T-helper 17 cell (primary cell): ENCODE measurements around the gene PITPNM3. TPM values are rescaled to one million over a fixed set of nuclear protein-coding genes. Genes with fewer than 3 reads are reported as not detected.

Experiments
- ATAC-seq: fragments of 150-1000 bp; cut with Tn5 transposase; 2 replicates; pipeline ENCODE4 v1.10.0; 2021; ENCODE audit warnings: mild to moderate bottlenecking, moderate library complexity
- DNase-seq, 3 donors: peaks; one replicate each; pipeline versions ENCODE4 v3.0.0 to v3.0.0-alpha.2; 2020 to 2021
- H3K9me3 ChIP-seq: one replicate; pipeline ENCODE4 v1.7.0; 2013; ENCODE audit warnings: low read length, mild to moderate bottlenecking; ENCODE audit not compliant: control insufficient read depth, poor library complexity, severe bottlenecking
- H3K27ac Mint-ChIP-seq: one replicate; pipeline ENCODE4 v1.8.0; 2022; ENCODE audit warnings: mild to moderate bottlenecking, moderate library complexity, mixed read lengths
- H3K27me3 Mint-ChIP-seq: one replicate; pipeline ENCODE4 v1.8.0; 2022; ENCODE audit warnings: mixed read lengths
- H3K36me3 Mint-ChIP-seq: one replicate; pipeline ENCODE4 v1.8.0; 2022; ENCODE audit warnings: low read depth, mixed read lengths
- H3K4me1 Mint-ChIP-seq: one replicate; pipeline ENCODE4 v1.8.0; 2022; ENCODE audit warnings: mild to moderate bottlenecking, mixed read lengths
- H3K4me3 Mint-ChIP-seq: one replicate; pipeline ENCODE4 v1.8.0; 2022; ENCODE audit warnings: mild to moderate bottlenecking, moderate library complexity, mixed read lengths
- total RNA-seq, 4 donors: library from RNA in 2 of 4; stranded (reverse) in 2 of 4; gene quantifications; one replicate each; pipeline ENCODE4 v1.2.3 and lab custom pipeline; 2022 to 2026

PITPNM3 gene
- total RNA-seq, 2 donors from 2014 or later: 0.31 to 0.52 TPM

- ATAC-seq (no peak), DNase-seq (no peak)
- Mint-ChIP-seq H3K27me3 (peaks cover 7% of the 10 kb centered on the region), H3K4me1 (peaks cover 11% of the 10 kb centered on the region), H3K36me3 (no peaks in the 10 kb centered on the region), H3K4me3 (no peak overlapping the region), H3K27ac (no peak overlapping the region)
- H3K9me3 ChIP-seq: no peaks in the 10 kb centered on the region
Measured at GRCh38 chr17:6570731-6571451, 14.5 kb upstream of the PITPNM3 start.

GRCh38 chr17:6569370-6570285, 13.3 kb upstream of the PITPNM3 start:
- H3K4me3 Mint-ChIP-seq: no peak overlapping the region
- H3K27ac Mint-ChIP-seq: no peak overlapping the region
- no peak for DNase-seq
- peaks cover 11% of the 10 kb centered on the region for H3K27me3 Mint-ChIP-seq
- no peaks in the 10 kb centered on the region for H3K4me1 Mint-ChIP-seq
- no peak for ATAC-seq
- no peaks in the 10 kb centered on the region for H3K36me3 Mint-ChIP-seq
- no peaks in the 10 kb centered on the region for H3K9me3 ChIP-seq

- Mint-ChIP-seq H3K27ac (no peak overlapping the region), H3K27me3 (peaks cover 23% of the 10 kb centered on the region), H3K4me3 (no peak overlapping the region), H3K4me1 (no peaks in the 10 kb centered on the region), H3K36me3 (no peaks in the 10 kb centered on the region)
- DNase-seq: no peak
- no peaks in the 10 kb centered on the region for H3K9me3 ChIP-seq
- ATAC-seq: no peak
Measured at GRCh38 chr17:6568184-6568758, 11.9 kb upstream of the PITPNM3 start.

- Mint-ChIP-seq H3K36me3 (no peaks in the 10 kb centered on the region), H3K4me3 (no peak overlapping the region), H3K4me1 (no peaks in the 10 kb centered on the region), H3K27me3 (peaks cover 28% of the 10 kb centered on the region), H3K27ac (no peak overlapping the region)
- ATAC-seq (no peak), DNase-seq (no peak)
- H3K9me3 ChIP-seq: no peaks in the 10 kb centered on the region
Measured at GRCh38 chr17:6567528-6568183, 11.3 kb upstream of the PITPNM3 start.

GRCh38 chr17:6561446-6561845, 5.1 kb upstream of the PITPNM3 start:
- DNase-seq: no peak
- H3K36me3 Mint-ChIP-seq: no peaks in the 10 kb centered on the region
- ATAC-seq: no peak

GRCh38 chr17:6560496-6560895, 4.1 kb upstream of the PITPNM3 start:
- Mint-ChIP-seq H3K4me3 (no peak overlapping the region), H3K36me3 (no peaks in the 10 kb centered on the region), H3K27me3 (peaks cover 56% of the 10 kb centered on the region)

More at GRCh38 chr17:6561446-6561845, 5.1 kb upstream of the PITPNM3 start:
- Mint-ChIP-seq H3K27me3 (peaks cover 55% of the 10 kb centered on the region), H3K4me3 (no peak overlapping the region), H3K4me1 (peaks cover 7% of the 10 kb centered on the region), H3K27ac (no peak overlapping the region)
- no peaks in the 10 kb centered on the region for H3K9me3 ChIP-seq

GRCh38 chr17:6559753-6560215, 3.4 kb upstream of the PITPNM3 start:
- H3K9me3 ChIP-seq: no peaks in the 10 kb centered on the region
- Mint-ChIP-seq H3K4me3 (no peak overlapping the region), H3K4me1 (peaks cover 13% of the 10 kb centered on the region), H3K27me3 (peaks cover 60% of the 10 kb centered on the region), H3K36me3 (peaks cover 2% of the 10 kb centered on the region), H3K27ac (no peak overlapping the region)
- ATAC-seq: no peak
- DNase-seq: no peak

More at GRCh38 chr17:6560496-6560895, 4.1 kb upstream of the PITPNM3 start:
- no peak for DNase-seq
- no peak for ATAC-seq
- Mint-ChIP-seq H3K4me1 (peaks cover 8% of the 10 kb centered on the region), H3K27ac (no peak overlapping the region)
- H3K9me3 ChIP-seq: no peaks in the 10 kb centered on the region

- no peaks in the 10 kb centered on the region for H3K9me3 ChIP-seq
- H3K4me1 Mint-ChIP-seq: peaks cover 14% of the 10 kb centered on the region
- DNase-seq (no peak), ATAC-seq (no peak)
- H3K27ac Mint-ChIP-seq: no peak overlapping the region
- peaks cover 61% of the 10 kb centered on the region for H3K27me3 Mint-ChIP-seq
- peaks cover 2% of the 10 kb centered on the region for H3K36me3 Mint-ChIP-seq
- H3K4me3 Mint-ChIP-seq: no peak overlapping the region
Measured at GRCh38 chr17:6558932-6559752, 2.8 kb upstream of the PITPNM3 start.

GRCh38 chr17:6558276-6558675, 1.9 kb upstream of the PITPNM3 start:
- no peaks in the 10 kb centered on the region for H3K9me3 ChIP-seq
- peaks cover 2% of the 10 kb centered on the region for H3K36me3 Mint-ChIP-seq
- H3K27me3 Mint-ChIP-seq: peaks cover 62% of the 10 kb centered on the region
- DNase-seq (no peak), ATAC-seq (no peak)
- H3K27ac Mint-ChIP-seq: no peak overlapping the region
- H3K4me3 Mint-ChIP-seq: no peak overlapping the region
- H3K4me1 Mint-ChIP-seq: peaks cover 14% of the 10 kb centered on the region

GRCh38 chr17:6557040-6557438, 684 bp upstream of the PITPNM3 start:
- ATAC-seq: no peak
- peaks cover 17% of the 10 kb centered on the region for H3K4me1 Mint-ChIP-seq
- peak overlapping the region; percentile 67 for H3K4me3 Mint-ChIP-seq
- peaks cover 2% of the 10 kb centered on the region for H3K36me3 Mint-ChIP-seq
- no peak overlapping the region for H3K27ac Mint-ChIP-seq
- H3K9me3 ChIP-seq: no peaks in the 10 kb centered on the region
- no peak for DNase-seq
- H3K27me3 Mint-ChIP-seq: peaks cover 60% of the 10 kb centered on the region

- Mint-ChIP-seq H3K4me3 (peak overlapping the region; percentile 83), H3K4me1 (peaks cover 17% of the 10 kb centered on the region), H3K27ac (no peak overlapping the region), H3K36me3 (peaks cover 2% of the 10 kb centered on the region), H3K27me3 (peaks cover 60% of the 10 kb centered on the region)
- DNase-seq (no peak), ATAC-seq (peak; percentile 35)
- H3K9me3 ChIP-seq: no peaks in the 10 kb centered on the region
Measured at GRCh38 chr17:6555331-6556120, 829 bp downstream of the PITPNM3 start.
